Adipose tissue (tissue), 3 donors: Measurements from ENCODE around the gene PTCD2. TPM values are rescaled to one million over a fixed set of nuclear protein-coding genes. Genes with fewer than 3 reads are reported as not detected.

Experiments used
- H3K27ac ChIP-seq: one replicate; pipeline ENCODE4 v1.5.1; 2013; ENCODE audit warnings: low read depth, low read length
- WGBS, 3 donors: extraction: QIAGEN DNeasy Blood & Tissue Kit; methylation state at CpG; one replicate each; pipeline ENCODE4 v1.1.7; 2013; 5-methylcytosine and 5-hydroxymethylcytosine counted together
- polyA plus RNA-seq, 3 donors: library from polyadenylated mRNA; stranded (reverse); fragments of 200-250 nt; gene quantifications; one replicate each; pipeline ENCODE4 v1.2.3, GENCODE V29; 2013
- donor health status: healthy with polysubstance abuse.
- donor health status: Bipolar disorder and iron deficiency.
- donor health status: healthy.

Gene PTCD2
- polyA plus RNA-seq, 3 donors, result 1.9 to 5.7 (median 3.4) TPM

- 90 to 100% (median 92%) methylated on average over 1 of the region's 1 CpG for WGBS, 3 donors
- H3K27ac ChIP-seq, result no peak overlapping the region
Observed at GRCh38 chr5:72368271-72368670, 48.1 kb downstream of the PTCD2 start.

GRCh38 chr5:72369301-72369700 is 49.1 kb downstream of the PTCD2 start:
- no peak overlapping the region for H3K27ac ChIP-seq
- whole genome bisulfite sequencing, 3 donors, result 77 to 88% (median 86%) methylated on average over 1 of the region's 1 CpG

- no peak overlapping the region for H3K27ac ChIP-seq
Observed at GRCh38 chr5:72369711-72370110, 49.5 kb downstream of the PTCD2 start.

GRCh38 chr5:72372331-72372730 is 52.2 kb downstream of the PTCD2 start:
- no peak overlapping the region for H3K27ac ChIP-seq
- 74 to 97% (median 91%) methylated on average over 1 of the region's 1 CpG for WGBS, 3 donors

More at GRCh38 chr5:72369711-72370110, 49.5 kb downstream of the PTCD2 start:
- 79 to 90% (median 84%) methylated on average over 3 of the region's 3 CpGs for WGBS, 3 donors

GRCh38 chr5:72372923-72373322 is 52.8 kb downstream of the PTCD2 start:
- no peak overlapping the region for H3K27ac ChIP-seq
- WGBS, 3 donors, result 74 to 89% (median 84%) methylated on average over 4 of the region's 4 CpGs

GRCh38 chr5:72374844-72375243 is 54.7 kb downstream of the PTCD2 start:
- WGBS, 3 donors, result 96 to 98% (median 98%) methylated on average over 3 of the region's 3 CpGs
- no peak overlapping the region for H3K27ac ChIP-seq

GRCh38 chr5:72376381-72376780 is 56.2 kb downstream of the PTCD2 start:
- H3K27ac ChIP-seq, result no peak overlapping the region

- no peak overlapping the region for H3K27ac ChIP-seq
- WGBS, 3 donors, result 38 to 44% (median 39%) methylated on average over 4 of the region's 4 CpGs
Observed at GRCh38 chr5:72377910-72378638, 57.9 kb downstream of the PTCD2 start.

GRCh38 chr5:72378639-72379289 is 58.6 kb downstream of the PTCD2 start:
- H3K27ac ChIP-seq, result no peak overlapping the region
- WGBS, 3 donors, result 14 to 58% (median 17%) methylated on average over 4 of the region's 4 CpGs

- 83 to 90% (median 86%) methylated on average over 10 of the region's 10 CpGs for WGBS, 3 donors
- no peak overlapping the region for H3K27ac ChIP-seq
Observed at GRCh38 chr5:72379936-72380335, 59.8 kb downstream of the PTCD2 start.

GRCh38 chr5:72380492-72381274 is 60.5 kb downstream of the PTCD2 start:
- 81 to 91% (median 88%) methylated on average over 7 of the region's 7 CpGs for WGBS, 3 donors
- H3K27ac ChIP-seq, result no peak overlapping the region

- no peak overlapping the region for H3K27ac ChIP-seq
- 55 to 82% (median 76%) methylated on average over 7 of the region's 7 CpGs for WGBS, 3 donors
Observed at GRCh38 chr5:72383280-72383679, 63.1 kb downstream of the PTCD2 start.

- WGBS, 3 donors, result 51 to 76% (median 52%) methylated on average over 2 of the region's 2 CpGs
- no peak overlapping the region for H3K27ac ChIP-seq
Observed at GRCh38 chr5:72383726-72384125, 63.6 kb downstream of the PTCD2 start.

- H3K27ac ChIP-seq, result no peak overlapping the region
- WGBS, 3 donors, result 54 to 76% (median 69%) methylated on average over 1 of the region's 1 CpG
Observed at GRCh38 chr5:72386639-72387038, 66.5 kb downstream of the PTCD2 start.

- whole genome bisulfite sequencing, 3 donors, result 42 to 70% (median 56%) methylated on average over 3 of the region's 3 CpGs
- H3K27ac ChIP-seq, result no peak overlapping the region
Observed at GRCh38 chr5:72387985-72388384, 67.8 kb downstream of the PTCD2 start.

- 77 to 92% (median 83%) methylated on average over 8 of the region's 8 CpGs for WGBS, 3 donors
- no peak overlapping the region for H3K27ac ChIP-seq
Observed at GRCh38 chr5:72388646-72389045, 68.5 kb downstream of the PTCD2 start.

- H3K27ac ChIP-seq, result no peak overlapping the region
Observed at GRCh38 chr5:72390836-72391235, 70.7 kb downstream of the PTCD2 start.

- WGBS, 3 donors, result 32 to 52% (median 49%) methylated on average over 1 of the region's 1 CpG
- no peak overlapping the region for H3K27ac ChIP-seq
Observed at GRCh38 chr5:72392326-72392733, 72.2 kb downstream of the PTCD2 start.

- H3K27ac ChIP-seq, result no peak overlapping the region
Observed at GRCh38 chr5:72393052-72393451, 72.9 kb downstream of the PTCD2 start.
